Lower leg skin (tissue), 3 donors: ENCODE results near the gene PRIM2.
"Not testable (repeated sequence)": the region's sequence is repeated elsewhere in the genome, so short reads cannot be mapped to it uniquely, and the experiment has no call there.

ENCODE experiments used
- POLR2A ChIP-seq, 2 donors: fragments of 450-650 bp; IDR thresholded peaks; one replicate each; pipeline ENCODE4 v1.6.1; 2016 to 2017; ENCODE audit warnings: antibody characterized with exemption in 2 of 2, mild to moderate bottlenecking in 1 of 2, moderate library complexity in 1 of 2
- TF ChIP-seq, protein P1 (sequence below), 3 donors: fragments of 450-650 bp; IDR thresholded peaks; one replicate each; pipeline ENCODE4 v1.5.1; 2016; ENCODE audit warnings: antibody characterized with exemption in 3 of 3, mild to moderate bottlenecking in 3 of 3, moderate library complexity in 2 of 3

- TF ChIP-seq, protein P1, sequence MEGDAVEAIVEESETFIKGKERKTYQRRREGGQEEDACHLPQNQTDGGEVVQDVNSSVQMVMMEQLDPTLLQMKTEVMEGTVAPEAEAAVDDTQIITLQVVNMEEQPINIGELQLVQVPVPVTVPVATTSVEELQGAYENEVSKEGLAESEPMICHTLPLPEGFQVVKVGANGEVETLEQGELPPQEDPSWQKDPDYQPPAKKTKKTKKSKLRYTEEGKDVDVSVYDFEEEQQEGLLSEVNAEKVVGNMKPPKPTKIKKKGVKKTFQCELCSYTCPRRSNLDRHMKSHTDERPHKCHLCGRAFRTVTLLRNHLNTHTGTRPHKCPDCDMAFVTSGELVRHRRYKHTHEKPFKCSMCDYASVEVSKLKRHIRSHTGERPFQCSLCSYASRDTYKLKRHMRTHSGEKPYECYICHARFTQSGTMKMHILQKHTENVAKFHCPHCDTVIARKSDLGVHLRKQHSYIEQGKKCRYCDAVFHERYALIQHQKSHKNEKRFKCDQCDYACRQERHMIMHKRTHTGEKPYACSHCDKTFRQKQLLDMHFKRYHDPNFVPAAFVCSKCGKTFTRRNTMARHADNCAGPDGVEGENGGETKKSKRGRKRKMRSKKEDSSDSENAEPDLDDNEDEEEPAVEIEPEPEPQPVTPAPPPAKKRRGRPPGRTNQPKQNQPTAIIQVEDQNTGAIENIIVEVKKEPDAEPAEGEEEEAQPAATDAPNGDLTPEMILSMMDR (IDR thresholded peaks at IDR 0.05), result not testable (repeated sequence)
- TF ChIP-seq POLR2A (IDR thresholded peaks at IDR 0.05), result not testable (repeated sequence)
Observed at GRCh38 chr6:57521085-57521484, 203.7 kb downstream of the PRIM2 start.
